Cardiac fibroblast (primary cell): ENCODE measurements around the gene HECW1.
"Not testable (repeated sequence)": the region's sequence is repeated elsewhere in the genome, so short reads cannot be mapped to it uniquely, and the experiment has no call there.

Source experiments
- DNase-seq, 2 donors: peaks; one replicate each; pipeline versions ENCODE4 v3.0.0 to v3.0.0-alpha.2; 2010; ENCODE audit warnings: low read depth in 2 of 2
- H3K4me3 ChIP-seq, 2 donors: replicated peaks in 1 of 2; 1 replicate in 1 of 2; 2 replicates in 1 of 2; pipeline ENCODE4 v1.5.1; 2011; ENCODE audit warnings: low read depth in 2 of 2, low read length in 2 of 2, mild to moderate bottlenecking in 2 of 2, moderate library complexity in 1 of 2
- TF ChIP-seq, protein P1 (sequence below): IDR thresholded peaks from one replicate; pipeline ENCODE4 v1.5.1; 2011; ENCODE audit warnings: low read depth, mild to moderate bottlenecking, low read length, inconsistent platforms

The HECW1 gene

GRCh38 chr7:43565786-43566185 is 453.3 kb downstream of the HECW1 start:
- H3K4me3 ChIP-seq, result no peak overlapping the region
- no peak for DNase-seq
- TF ChIP-seq, protein P1, sequence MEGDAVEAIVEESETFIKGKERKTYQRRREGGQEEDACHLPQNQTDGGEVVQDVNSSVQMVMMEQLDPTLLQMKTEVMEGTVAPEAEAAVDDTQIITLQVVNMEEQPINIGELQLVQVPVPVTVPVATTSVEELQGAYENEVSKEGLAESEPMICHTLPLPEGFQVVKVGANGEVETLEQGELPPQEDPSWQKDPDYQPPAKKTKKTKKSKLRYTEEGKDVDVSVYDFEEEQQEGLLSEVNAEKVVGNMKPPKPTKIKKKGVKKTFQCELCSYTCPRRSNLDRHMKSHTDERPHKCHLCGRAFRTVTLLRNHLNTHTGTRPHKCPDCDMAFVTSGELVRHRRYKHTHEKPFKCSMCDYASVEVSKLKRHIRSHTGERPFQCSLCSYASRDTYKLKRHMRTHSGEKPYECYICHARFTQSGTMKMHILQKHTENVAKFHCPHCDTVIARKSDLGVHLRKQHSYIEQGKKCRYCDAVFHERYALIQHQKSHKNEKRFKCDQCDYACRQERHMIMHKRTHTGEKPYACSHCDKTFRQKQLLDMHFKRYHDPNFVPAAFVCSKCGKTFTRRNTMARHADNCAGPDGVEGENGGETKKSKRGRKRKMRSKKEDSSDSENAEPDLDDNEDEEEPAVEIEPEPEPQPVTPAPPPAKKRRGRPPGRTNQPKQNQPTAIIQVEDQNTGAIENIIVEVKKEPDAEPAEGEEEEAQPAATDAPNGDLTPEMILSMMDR, result no peak

GRCh38 chr7:43568529-43568928 is 456.1 kb downstream of the HECW1 start:
- TF ChIP-seq, protein P1, result no peak
- peak; percentile 23 to 95 for DNase-seq
- H3K4me3 ChIP-seq, result no peak overlapping the region

DNA sequence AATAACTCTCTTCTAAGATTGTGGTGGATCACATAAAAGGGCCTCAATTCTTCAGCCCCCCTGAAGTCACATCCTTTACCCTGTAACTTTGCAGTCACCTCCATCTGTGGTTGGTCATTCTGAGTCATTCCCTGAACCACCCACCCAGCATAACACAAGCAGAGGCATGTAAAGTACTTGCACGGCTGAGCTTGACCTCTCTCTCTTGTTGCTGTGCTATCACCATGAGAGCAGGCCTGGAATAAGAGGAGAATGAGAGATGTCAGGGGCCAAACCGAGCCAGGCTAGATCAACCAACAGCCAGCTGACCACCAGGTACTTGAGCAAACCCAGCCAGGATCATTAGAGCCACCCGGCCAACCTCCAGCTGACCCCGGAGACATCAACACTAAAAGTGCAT is 457.0 kb downstream of the HECW1 start:
- TF ChIP-seq, protein P1, result no peak
- DNase-seq, result peak; percentile 37 to 86

GRCh38 chr7:43570688-43571365 is 458.4 kb downstream of the HECW1 start:
- H3K4me3 ChIP-seq, result no peak overlapping the region
- TF ChIP-seq, protein P1, result no peak
- DNase-seq, result peak in 1 of 2 donors; percentile 58

More for the DNA sequence above, 457.0 kb downstream of the HECW1 start:
- H3K4me3 ChIP-seq, result no peak overlapping the region

- H3K4me3 ChIP-seq, result no peak overlapping the region
- TF ChIP-seq, protein P1, result no peak
- DNase-seq, result peak; percentile 99 to 100
Measured at GRCh38 chr7:43572516-43573049, 460.1 kb downstream of the HECW1 start.

GRCh38 chr7:43573832-43574231 is 461.4 kb downstream of the HECW1 start:
- not testable (repeated sequence) for H3K4me3 ChIP-seq, DNase-seq

GRCh38 chr7:43575506-43575905 is 463.1 kb downstream of the HECW1 start:
- no peak for DNase-seq
- TF ChIP-seq, protein P1, result no peak

More at GRCh38 chr7:43575506-43575905, 463.1 kb downstream of the HECW1 start:
- H3K4me3 ChIP-seq, result no peak overlapping the region
